Skeletal muscle cell (primary cell): ENCODE data around the gene STARD13.
A peak's percentile ranks its signal among the peaks of the same experiment; 100 is the strongest.

ENCODE experiments used
- DNase-seq: peaks from one replicate; pipeline ENCODE4 v3.0.0-alpha.2; 2010; ENCODE audit warnings: low read depth
- H3K4me3 ChIP-seq: 2 replicates; pipeline ENCODE4 v1.5.1; 2011; ENCODE audit warnings: low read depth, mild to moderate bottlenecking, control low read depth, low read length, moderate library complexity

Gene STARD13

DNA sequence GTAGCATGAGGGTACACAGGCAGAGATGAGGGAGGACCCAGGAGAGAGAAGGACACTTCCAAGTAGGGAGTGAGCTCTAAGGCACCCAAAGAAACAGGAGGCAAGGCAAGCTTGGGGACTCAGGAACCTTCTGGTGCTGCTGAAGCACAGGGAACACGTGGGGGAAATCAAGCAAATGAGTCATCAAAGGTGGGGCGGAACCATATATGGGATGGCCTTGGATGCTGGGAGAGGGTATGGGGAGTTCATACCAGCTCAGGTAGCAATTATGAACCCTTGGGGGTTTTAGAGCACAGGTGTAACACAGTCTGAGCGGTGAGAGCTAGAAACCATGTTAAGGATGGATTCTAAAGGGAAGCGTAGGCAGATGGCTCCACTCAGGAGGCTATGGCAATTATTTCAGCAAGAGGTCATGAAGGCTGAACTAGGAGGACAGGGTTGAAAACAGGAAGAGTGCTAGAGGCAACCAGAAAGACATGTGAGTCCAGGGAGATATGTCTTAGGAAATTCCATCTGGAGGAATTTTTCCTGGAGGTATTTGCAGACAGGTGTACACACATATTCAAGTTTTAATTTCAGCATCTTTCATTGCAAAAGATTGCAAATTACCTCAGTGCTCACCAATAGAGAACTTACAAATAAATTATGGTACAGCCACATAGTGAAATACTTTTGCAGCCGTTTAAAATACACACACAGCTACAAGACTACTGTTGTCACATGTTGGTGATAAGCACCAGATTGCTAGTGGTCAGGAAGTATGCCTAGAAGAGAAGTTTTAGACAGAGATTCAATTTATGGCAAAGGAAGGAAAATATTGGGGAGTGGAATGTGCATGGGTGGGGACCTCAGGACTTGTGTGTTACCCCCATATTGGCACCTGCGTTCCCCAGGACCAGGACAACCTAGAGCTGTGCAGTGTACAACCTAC lies 77.0 kb downstream of the STARD13 start:
- no peak overlapping the region for H3K4me3 ChIP-seq
- no peak for DNase-seq

DNA sequence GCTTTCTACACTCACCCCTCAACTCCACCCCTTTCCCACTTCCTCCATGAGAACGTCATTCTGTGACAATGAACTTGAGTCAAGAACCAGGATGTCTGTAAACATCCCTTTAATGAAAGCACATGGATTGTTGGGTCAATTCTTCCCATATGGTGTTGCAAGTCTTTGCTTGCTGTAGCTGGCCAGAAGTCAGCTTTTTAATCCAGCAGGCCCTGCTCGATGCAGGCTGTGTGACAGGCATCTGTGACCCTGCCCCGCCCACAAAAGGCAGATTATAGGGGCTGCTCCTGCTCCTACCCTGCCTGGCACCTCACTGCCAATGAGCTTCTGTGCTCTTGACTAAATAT lies 78.0 kb downstream of the STARD13 start:
- DNase-seq, result peak; percentile 96
- H3K4me3 ChIP-seq, result no peak overlapping the region

- H3K4me3 ChIP-seq, result no peak overlapping the region
- no peak for DNase-seq
Measured at GRCh38 chr13:33206945-33207614, 78.5 kb downstream of the STARD13 start.

DNA sequence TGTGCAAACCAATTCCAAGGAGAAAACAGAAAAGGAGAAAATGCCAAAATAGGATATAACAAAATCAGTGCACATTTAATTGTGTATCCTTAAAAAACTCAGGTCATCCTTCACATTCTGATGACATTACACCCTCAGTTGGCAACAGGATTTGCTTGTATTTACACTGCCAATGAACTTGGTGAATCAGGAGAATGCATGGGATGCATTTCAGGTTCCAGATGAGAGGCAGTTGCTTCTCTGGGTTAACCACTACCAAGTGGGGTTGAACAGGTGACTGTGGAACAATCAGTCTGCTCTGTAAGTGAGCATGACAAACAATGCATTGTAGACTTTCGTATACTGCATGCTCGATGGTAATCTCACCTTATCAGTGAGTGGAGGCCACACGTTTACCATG lies 79.1 kb downstream of the STARD13 start:
- no peak for DNase-seq
- H3K4me3 ChIP-seq, result no peak overlapping the region

DNA sequence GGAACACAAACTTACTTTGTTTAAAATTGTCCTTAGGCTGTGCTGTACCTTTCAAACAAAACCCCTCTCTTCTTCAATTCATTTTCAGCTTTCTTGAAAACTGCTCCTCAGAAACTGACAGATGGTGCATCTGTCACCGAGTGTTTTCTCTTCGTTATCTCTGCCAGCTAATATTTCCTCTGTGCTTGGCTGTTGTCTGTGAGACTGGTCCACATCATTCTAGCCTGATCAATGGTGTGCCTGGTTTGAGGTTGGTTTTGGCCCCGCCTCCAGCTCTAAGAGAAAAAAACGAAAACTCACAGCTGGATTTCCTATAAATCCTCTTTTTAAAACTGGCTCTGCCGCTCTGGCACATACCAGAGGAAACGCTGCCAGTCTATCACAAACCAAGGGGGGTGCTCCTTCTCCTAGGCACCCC lies 79.7 kb downstream of the STARD13 start:
- no peak for DNase-seq
- H3K4me3 ChIP-seq, result peak overlapping the region; percentile 38

DNA sequence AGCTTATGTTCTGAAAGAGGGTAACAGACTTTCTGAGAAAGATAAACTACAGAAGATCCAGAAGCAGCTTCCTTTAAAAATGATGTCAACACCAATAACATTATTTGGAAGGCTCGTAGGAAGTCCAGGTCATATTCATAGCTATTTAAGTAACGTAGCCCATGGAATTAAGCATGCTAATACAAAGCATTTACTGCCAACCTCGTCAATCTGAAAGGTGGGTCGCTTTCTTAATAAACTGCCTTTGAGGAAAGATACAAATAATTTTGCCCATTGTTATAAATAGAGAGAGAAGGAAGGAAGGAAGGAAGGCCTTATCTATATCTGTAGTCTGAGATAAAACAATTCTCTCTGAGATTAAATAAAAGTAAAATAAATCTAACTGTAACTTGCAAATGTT lies 80.3 kb downstream of the STARD13 start:
- peak overlapping the region; percentile 38 for H3K4me3 ChIP-seq
- no peak for DNase-seq

GRCh38 chr13:33204130-33204927 lies 81.2 kb downstream of the STARD13 start:
- H3K4me3 ChIP-seq, result peak overlapping the region; percentile 38
- DNase-seq, result peak; percentile 90

GRCh38 chr13:33202644-33203169 lies 82.8 kb downstream of the STARD13 start:
- DNase-seq, result no peak
- no peak overlapping the region for H3K4me3 ChIP-seq

- H3K4me3 ChIP-seq, result no peak overlapping the region
- no peak for DNase-seq
Measured at GRCh38 chr13:33201659-33202058, 83.9 kb downstream of the STARD13 start.

DNA sequence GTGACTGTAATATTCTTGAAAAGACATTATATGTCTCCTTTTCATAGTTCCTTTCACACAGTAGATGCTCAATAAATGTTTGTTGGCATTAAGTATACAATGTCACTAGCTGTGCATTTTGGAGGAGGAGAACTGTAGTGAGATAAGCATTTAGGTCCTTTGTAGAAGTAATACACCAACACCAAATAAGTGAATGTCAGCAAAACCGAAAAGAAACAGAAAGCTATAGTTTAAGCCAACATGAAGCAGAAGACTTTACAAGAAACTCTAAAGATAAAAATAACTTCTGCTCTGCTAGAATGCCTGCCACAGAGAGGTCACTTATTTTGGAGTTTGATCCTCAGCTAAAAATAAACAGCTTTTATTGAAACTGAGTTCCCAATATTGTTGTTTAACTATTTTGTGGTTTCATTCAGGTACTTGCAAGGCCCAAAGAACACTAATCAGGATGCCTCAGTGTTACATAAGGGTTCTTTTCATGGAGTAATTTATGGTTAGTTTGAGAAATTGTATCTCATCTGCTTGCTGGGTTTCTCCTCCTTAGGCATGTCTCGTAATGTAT lies 86.2 kb downstream of the STARD13 start:
- H3K4me3 ChIP-seq, result no peak overlapping the region
- no peak for DNase-seq

- DNase-seq, result no peak
- H3K4me3 ChIP-seq, result no peak overlapping the region
Measured at GRCh38 chr13:33197541-33197971, 88.0 kb downstream of the STARD13 start.

GRCh38 chr13:33196767-33197166 lies 88.8 kb downstream of the STARD13 start:
- DNase-seq, result no peak
- no peak overlapping the region for H3K4me3 ChIP-seq

- no peak overlapping the region for H3K4me3 ChIP-seq
- DNase-seq, result no peak
Measured at GRCh38 chr13:33195693-33196464, 89.7 kb downstream of the STARD13 start.

DNA sequence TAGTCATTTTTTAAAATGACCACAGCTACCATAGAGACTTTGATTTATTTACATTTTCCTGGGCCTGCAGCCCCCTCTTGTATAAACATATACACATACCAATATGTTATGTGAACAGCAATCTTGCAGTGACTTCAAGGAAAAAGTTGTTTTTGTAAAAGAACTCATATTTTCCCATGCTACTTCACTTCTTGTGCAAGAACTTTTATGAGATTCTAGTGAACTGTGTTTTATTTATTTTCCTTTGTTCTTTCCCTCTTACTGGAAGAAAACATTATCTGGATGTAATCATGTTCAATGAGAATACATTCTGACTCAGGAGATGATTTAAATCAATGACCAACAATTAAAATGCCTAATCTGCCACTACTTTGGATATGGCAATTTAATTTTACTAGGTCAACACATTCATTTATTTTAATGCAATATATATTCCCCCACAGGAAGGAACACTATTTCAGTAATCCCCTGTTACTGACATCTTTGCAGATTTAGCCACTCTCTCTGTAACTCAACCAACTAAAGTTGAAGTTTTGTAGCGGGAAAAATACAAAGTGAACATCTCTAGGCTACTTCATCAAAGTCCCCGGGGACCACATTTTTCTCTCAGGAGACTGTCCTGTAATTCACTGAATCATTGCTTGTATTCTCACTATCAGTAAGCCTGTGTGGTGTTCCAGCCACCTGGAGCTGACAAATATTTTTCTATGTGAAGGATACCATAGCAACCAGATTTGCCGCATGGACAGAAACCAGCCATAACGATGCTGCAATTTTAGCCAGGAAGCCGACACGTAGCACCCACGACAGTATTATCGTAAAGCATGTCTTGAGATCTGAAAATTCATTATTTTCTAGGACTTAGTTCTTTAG lies 90.5 kb downstream of the STARD13 start:
- peak; percentile 96 for DNase-seq
- no peak overlapping the region for H3K4me3 ChIP-seq

- DNase-seq, result no peak
- no peak overlapping the region for H3K4me3 ChIP-seq
Measured at GRCh38 chr13:33193428-33193974, 92.1 kb downstream of the STARD13 start.

- H3K4me3 ChIP-seq, result no peak overlapping the region
- no peak for DNase-seq
Measured at GRCh38 chr13:33191425-33192210, 93.9 kb downstream of the STARD13 start.

GRCh38 chr13:33189470-33189869 lies 96.1 kb downstream of the STARD13 start:
- DNase-seq, result no peak
- no peak overlapping the region for H3K4me3 ChIP-seq
